ENCODE measurements around the gene BTC. TPM values are rescaled to one million over a fixed set of nuclear protein-coding genes. Genes with fewer than 3 reads are reported as not detected.

The BTC gene
- total and polyA plus RNA-seq, 8 donors = 1.2 to 64.8 (median 6.7) TPM

DNA sequence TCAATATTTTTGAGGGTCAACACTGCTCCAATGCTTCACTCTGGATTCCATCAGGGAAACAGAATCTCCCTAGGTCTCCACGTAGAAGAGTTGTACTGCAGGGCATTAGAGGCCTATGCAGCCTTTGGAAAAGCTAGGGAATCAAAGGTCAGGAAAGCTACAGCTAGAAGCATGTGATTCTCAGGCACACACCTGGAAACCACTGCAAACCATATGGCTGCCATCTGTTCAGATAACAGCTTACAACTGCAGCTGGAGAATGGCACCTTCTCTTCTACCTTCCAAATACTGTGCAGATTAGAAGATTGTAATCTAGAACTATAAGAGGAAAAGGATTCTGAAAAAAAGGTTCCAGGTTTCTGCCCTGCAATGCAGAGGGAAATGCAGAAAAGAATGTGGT lies 60.6 kb downstream of the BTC start:
- H3K4me1 ChIP-seq = no peaks in the 10 kb centered on the region
- DNase-seq = peak in 1 of 2 donors; percentile 46
- 61 to 81% (median 66%) methylated on average over 1 of the region's 1 CpG for WGBS, 5 donors
- intact Hi-C loops (cut with DNase I; ENCODE audit: low total_unique reads) = no loop called here
- H3K4me3 ChIP-seq = no peak overlapping the region
- no peaks in the 10 kb centered on the region for H3K36me3 ChIP-seq
- H3K27ac ChIP-seq = no peak overlapping the region
- H3K9me3 ChIP-seq = no peaks in the 10 kb centered on the region
- H3K27me3 ChIP-seq = no peaks in the 10 kb centered on the region
- TF ChIP-seq EP300 (IDR thresholded peaks at IDR 0.05) = no peak
- no peak for TF ChIP-seq POLR2AphosphoS5 (IDR thresholded peaks at IDR 0.05)
- no peak for TF ChIP-seq POLR2A (IDR thresholded peaks at IDR 0.05)
- TF ChIP-seq CTCF (IDR thresholded peaks at IDR 0.05) = no peak

DNA sequence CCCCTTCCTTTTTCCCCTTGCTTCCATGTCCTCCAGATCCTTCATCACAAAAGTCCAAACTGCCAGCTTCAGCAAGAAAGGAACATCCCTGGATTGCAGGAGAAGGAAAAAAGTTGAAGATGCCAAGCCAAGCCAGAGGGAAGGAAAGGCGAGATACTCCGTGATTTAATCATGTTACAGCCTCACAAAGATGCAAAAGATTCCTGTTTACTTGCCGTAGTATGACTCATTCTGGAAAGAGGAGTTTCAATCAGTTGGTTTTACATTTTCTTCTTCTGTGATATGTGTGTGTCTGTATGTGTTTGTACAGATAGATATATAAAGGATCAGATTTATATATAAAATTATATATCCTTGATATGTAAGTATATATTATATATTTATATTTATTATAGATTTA lies 69.3 kb downstream of the BTC start:
- WGBS, 5 donors = 48 to 67% (median 65%) methylated on average over 3 of the region's 3 CpGs
- Histone ChIP-seq H3K27me3 (no peaks in the 10 kb centered on the region), H3K4me3 (no peak overlapping the region), H3K4me1 (no peaks in the 10 kb centered on the region), H3K9me3 (no peaks in the 10 kb centered on the region), H3K27ac (no peak overlapping the region), H3K36me3 (no peaks in the 10 kb centered on the region)
- TF ChIP-seq EP300 (IDR thresholded peaks at IDR 0.05) = no peak
- TF ChIP-seq POLR2AphosphoS5 (IDR thresholded peaks at IDR 0.05) = no peak
- TF ChIP-seq CTCF (IDR thresholded peaks at IDR 0.05) = no peak
- intact Hi-C loops (cut with DNase I; ENCODE audit: low total_unique reads) = no loop called here
- no peak for DNase-seq

GRCh38 chr4:74716436-74716765 lies 77.9 kb downstream of the BTC start:
- H3K4me3 ChIP-seq = no peak overlapping the region
- WGBS, 5 donors = 46 to 68% (median 53%) methylated on average over 1 of the region's 1 CpG
- no peaks in the 10 kb centered on the region for H3K36me3 ChIP-seq
- peak overlapping the region in 2 of 5 donors; percentile 25 to 33 for H3K27ac ChIP-seq
- peaks cover 0 to 16% (median 2%) of the 10 kb centered on the region in 4 donors for H3K4me1 ChIP-seq
- no peaks in the 10 kb centered on the region for H3K27me3 ChIP-seq
- TF ChIP-seq CTCF (IDR thresholded peaks at IDR 0.05) = no peak
- no peak for TF ChIP-seq POLR2A (IDR thresholded peaks at IDR 0.05)
- TF ChIP-seq EP300 (IDR thresholded peaks at IDR 0.05) = no peak
- TF ChIP-seq POLR2AphosphoS5 (IDR thresholded peaks at IDR 0.05) = no peak
- intact Hi-C loops (cut with DNase I; ENCODE audit: low total_unique reads) = no loop called here
- peak in 1 of 2 donors; percentile 36 for DNase-seq
- H3K9me3 ChIP-seq = peaks cover 0 to 12% (median 8%) of the 10 kb centered on the region in 4 donors

DNA sequence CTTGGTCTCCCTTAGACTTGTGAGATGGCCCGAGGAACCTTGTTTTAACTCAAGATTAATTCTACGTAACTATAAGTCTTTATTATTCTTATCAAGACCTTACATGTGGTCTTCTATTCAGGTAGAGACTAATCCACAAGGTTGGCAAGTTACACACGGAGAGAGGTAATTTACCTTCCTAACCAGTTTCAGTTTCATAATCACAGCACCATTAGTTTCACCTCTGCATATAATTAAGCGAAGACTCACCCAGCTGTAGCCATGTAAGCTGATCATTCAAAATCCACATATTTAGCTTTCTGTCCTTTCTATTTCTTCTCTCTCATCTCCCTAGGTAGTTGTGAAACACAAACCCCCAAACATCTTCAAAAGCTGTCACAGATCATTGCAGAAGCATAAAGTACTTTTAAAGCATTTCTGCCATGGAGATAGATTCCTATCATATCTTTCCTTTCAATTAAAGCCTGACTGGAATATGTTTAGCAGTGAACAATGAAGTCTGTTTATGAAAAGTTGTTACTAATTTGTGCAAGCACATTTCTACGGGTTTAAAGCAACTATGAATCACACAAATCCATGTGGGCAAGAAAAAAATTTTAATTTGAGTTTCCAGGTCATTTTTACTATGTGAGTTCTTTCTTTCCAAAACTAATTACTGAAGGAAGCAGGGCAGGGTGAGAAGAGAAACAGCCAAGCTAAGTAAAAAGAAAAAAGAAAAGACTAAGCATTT lies 78.5 kb downstream of the BTC start:
- no peak for TF ChIP-seq POLR2A (IDR thresholded peaks at IDR 0.05)
- no peak for TF ChIP-seq CTCF (IDR thresholded peaks at IDR 0.05)
- TF ChIP-seq EP300 (IDR thresholded peaks at IDR 0.05) = no peak
- no peak for TF ChIP-seq POLR2AphosphoS5 (IDR thresholded peaks at IDR 0.05)
- intact Hi-C loops (cut with DNase I; ENCODE audit: low total_unique reads) = no loop called here
- Histone ChIP-seq H3K4me1 (peaks cover 0 to 16% (median 2%) of the 10 kb centered on the region in 4 donors), H3K4me3 (no peak overlapping the region), H3K36me3 (no peaks in the 10 kb centered on the region), H3K27me3 (no peaks in the 10 kb centered on the region), H3K27ac (peak overlapping the region in 3 of 5 donors; percentile 25 to 46 (median 33)), H3K9me3 (peaks cover 0 to 12% (median 8%) of the 10 kb centered on the region in 4 donors)
- 19 to 35% (median 24%) methylated on average over 5 of the region's 5 CpGs for WGBS, 5 donors
- DNase-seq = peak in 1 of 2 donors; percentile 17

Data from stomach (tissue), 9 donors.